HepG2 (cell line): ENCODE measurements around the gene TGM1. TPM values are rescaled to one million over a fixed set of nuclear protein-coding genes. Genes with fewer than 3 reads are reported as not detected.

Experiments used
- EP300 ChIP-seq, 3 experiments: sonication (generic) in 1 of 3; formaldehyde crosslinking in 1 of 3; IDR thresholded peaks; 2 replicates each; pipeline versions ENCODE4 v1.5.1 to v1.6.1; 2011 to 2020; ENCODE audit warnings: low read depth in 2 of 3, low read length in 2 of 3, borderline replicate concordance in 1 of 3, improper control_type of control experiment in 1 of 3, mild to moderate bottlenecking in 1 of 3, missing genetic modification reagents in 1 of 3, moderate library complexity in 1 of 3
- MZF1 ChIP-seq: sonication (generic); formaldehyde crosslinking; IDR thresholded peaks from 2 replicates; pipeline ENCODE4 v1.8.1; 2023; ENCODE audit warnings: mild to moderate bottlenecking, missing genetic modification reagents, borderline replicate concordance
- NCOA1 ChIP-seq: sonication (generic); formaldehyde crosslinking; IDR thresholded peaks from 2 replicates; pipeline ENCODE4 v1.9.0; 2021; ENCODE audit warnings: missing genetic modification reagents
- NFKB2 ChIP-seq: sonication (generic); formaldehyde crosslinking; IDR thresholded peaks from 2 replicates; pipeline ENCODE4 v1.4.0; 2020; ENCODE audit warnings: missing genetic modification reagents, borderline replicate concordance
- RXRA ChIP-seq: sonication (generic); formaldehyde crosslinking; IDR thresholded peaks from 2 replicates; pipeline ENCODE4 v1.5.1; 2020; ENCODE audit warnings: missing genetic modification reagents
- TARDBP ChIP-seq: sonication (generic); formaldehyde crosslinking; IDR thresholded peaks from 2 replicates; pipeline ENCODE4 v1.8.0; 2022; ENCODE audit warnings: mild to moderate bottlenecking, missing genetic modification reagents
- U2AF2 ChIP-seq: fragments of 200-400 bp; formaldehyde crosslinking; IDR thresholded peaks from 2 replicates; pipeline ENCODE4 v1.6.1; 2017; ENCODE audit warnings: low read depth, mild to moderate bottlenecking, low read length
- ZFP37 ChIP-seq: sonication (generic); formaldehyde crosslinking; IDR thresholded peaks from 2 replicates; pipeline ENCODE4 v1.4.0; 2020; ENCODE audit warnings: missing genetic modification reagents, borderline replicate concordance
- ZNF431 ChIP-seq: sonication (generic); formaldehyde crosslinking; IDR thresholded peaks from 2 replicates; pipeline ENCODE4 v1.9.0; 2022; ENCODE audit warnings: missing genetic modification reagents, low read depth, mild to moderate bottlenecking, borderline replicate concordance
- ZNF816 ChIP-seq: sonication (generic); formaldehyde crosslinking; IDR thresholded peaks from 2 replicates; pipeline ENCODE4 v1.8.0; 2022; ENCODE audit warnings: missing genetic modification reagents, mild to moderate bottlenecking, borderline replicate concordance
- polyA plus RNA-seq, 8 experiments: library from polyadenylated mRNA; depleted of rRNA in 3 of 8; stranded (reverse) in 7 of 8; unstranded in 1 of 8; fragments of >200 nt; fragmentation: Illumina TruSeq in 4 of 8; extraction: Trizol in 4 of 8; gene quantifications; 2 replicates each; pipeline versions ENCODE4 v1.2.1 to v1.2.3, GENCODE V29; 2011 to 2016; ENCODE audit warnings: low read depth in 4 of 8, missing spikeins in 1 of 8, mixed read lengths in 1 of 8; ENCODE audit not compliant: insufficient read depth in 1 of 8
- total RNA-seq, 5 experiments: library from RNA; depleted of rRNA; stranded (reverse); fragments of >200 nt; fragmentation: Illumina TruSeq; extraction: Trizol; gene quantifications; 2 replicates each; pipeline ENCODE4 v1.2.3, GENCODE V29; 2016; ENCODE audit warnings: low read depth in 1 of 5
- TF ChIP-seq, protein P1 (sequence below): sonication (generic); formaldehyde crosslinking; IDR thresholded peaks from 2 replicates; pipeline ENCODE4 v1.4.0; 2020; ENCODE audit warnings: missing genetic modification reagents
- TF ChIP-seq, protein P2 (sequence below): sonication (generic); formaldehyde crosslinking; IDR thresholded peaks from 2 replicates; pipeline ENCODE4 v1.4.0; 2020; ENCODE audit warnings: mild to moderate bottlenecking, missing genetic modification reagents
- TF ChIP-seq, protein P3 (sequence below): sonication (generic); formaldehyde crosslinking; IDR thresholded peaks from 2 replicates; pipeline ENCODE4 v1.4.0; 2020; ENCODE audit warnings: missing genetic modification reagents
- TF ChIP-seq, protein P4 (sequence below): sonication (generic); formaldehyde crosslinking; IDR thresholded peaks from 2 replicates; pipeline ENCODE4 v1.4.0; 2020; ENCODE audit warnings: mild to moderate bottlenecking, missing genetic modification reagents
- TF ChIP-seq, protein P5 (sequence below): IDR thresholded peaks from 2 replicates; pipeline ENCODE4 v1.6.1; 2016; ENCODE audit warnings: mild to moderate bottlenecking
- TF ChIP-seq, protein P6 (sequence below): sonication (generic); formaldehyde crosslinking; IDR thresholded peaks from 2 replicates; pipeline ENCODE4 v1.4.0; 2020; ENCODE audit warnings: missing genetic modification reagents, mild to moderate bottlenecking, borderline replicate concordance

TGM1 gene
- total and polyA plus RNA-seq, 2 of the 13 experiments (the other 11 are each of a cell fraction or from before 2014, with no cell fraction given), result 3.2 to 10.6 TPM

DNA sequence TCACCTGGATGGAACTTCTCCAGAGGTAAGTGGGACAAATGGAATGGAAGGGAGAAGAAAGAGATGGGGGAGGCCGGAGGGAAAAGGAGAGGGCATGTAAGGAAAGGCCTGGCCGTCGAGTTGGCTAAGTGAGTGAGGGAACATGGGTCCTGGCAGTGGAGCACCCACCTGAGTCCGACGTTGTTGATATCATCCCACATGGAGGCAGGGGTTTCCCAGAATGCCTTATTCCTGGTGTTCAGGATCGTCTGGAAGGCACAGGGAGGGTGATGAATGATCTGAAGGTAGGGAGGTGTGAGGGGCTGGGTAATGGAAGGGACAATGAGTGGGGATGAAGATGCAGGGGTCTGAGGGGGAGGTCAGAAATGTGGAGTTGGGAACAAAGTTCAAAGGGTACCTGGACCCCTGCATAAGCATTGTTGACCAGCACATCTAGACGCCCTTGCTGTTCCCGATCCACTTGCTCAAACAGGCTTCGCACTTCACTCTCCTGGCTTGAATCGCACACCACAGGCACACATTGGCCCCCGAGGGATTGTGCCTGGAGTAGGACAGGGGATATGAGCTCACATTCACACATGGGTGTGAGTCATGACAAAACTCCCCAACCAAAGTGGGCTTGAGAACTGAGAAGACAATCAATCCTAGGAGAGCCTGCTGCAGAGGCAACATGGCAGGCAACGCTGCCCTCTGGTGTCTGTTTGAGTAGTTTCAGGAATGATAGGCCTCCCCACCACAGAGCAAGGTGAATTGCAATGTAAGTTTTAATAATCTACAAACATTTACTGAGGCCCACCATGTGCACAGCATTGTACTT lies 33.6 kb upstream of the TGM1 start (continued):
- TF ChIP-seq, protein P1, sequence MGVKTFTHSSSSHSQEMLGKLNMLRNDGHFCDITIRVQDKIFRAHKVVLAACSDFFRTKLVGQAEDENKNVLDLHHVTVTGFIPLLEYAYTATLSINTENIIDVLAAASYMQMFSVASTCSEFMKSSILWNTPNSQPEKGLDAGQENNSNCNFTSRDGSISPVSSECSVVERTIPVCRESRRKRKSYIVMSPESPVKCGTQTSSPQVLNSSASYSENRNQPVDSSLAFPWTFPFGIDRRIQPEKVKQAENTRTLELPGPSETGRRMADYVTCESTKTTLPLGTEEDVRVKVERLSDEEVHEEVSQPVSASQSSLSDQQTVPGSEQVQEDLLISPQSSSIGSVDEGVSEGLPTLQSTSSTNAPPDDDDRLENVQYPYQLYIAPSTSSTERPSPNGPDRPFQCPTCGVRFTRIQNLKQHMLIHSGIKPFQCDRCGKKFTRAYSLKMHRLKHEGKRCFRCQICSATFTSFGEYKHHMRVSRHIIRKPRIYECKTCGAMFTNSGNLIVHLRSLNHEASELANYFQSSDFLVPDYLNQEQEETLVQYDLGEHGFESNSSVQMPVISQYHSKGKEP, result no peak
- TF ChIP-seq, protein P2, sequence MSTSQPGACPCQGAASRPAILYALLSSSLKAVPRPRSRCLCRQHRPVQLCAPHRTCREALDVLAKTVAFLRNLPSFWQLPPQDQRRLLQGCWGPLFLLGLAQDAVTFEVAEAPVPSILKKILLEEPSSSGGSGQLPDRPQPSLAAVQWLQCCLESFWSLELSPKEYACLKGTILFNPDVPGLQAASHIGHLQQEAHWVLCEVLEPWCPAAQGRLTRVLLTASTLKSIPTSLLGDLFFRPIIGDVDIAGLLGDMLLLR (CRISPR knock-in tag), result 0 out of 2 replicates have a peak, but pooled peaks have one; percentile 53
- no peak for TF ChIP-seq ZNF816 (CRISPR knock-in tag)
- TF ChIP-seq, protein P3, sequence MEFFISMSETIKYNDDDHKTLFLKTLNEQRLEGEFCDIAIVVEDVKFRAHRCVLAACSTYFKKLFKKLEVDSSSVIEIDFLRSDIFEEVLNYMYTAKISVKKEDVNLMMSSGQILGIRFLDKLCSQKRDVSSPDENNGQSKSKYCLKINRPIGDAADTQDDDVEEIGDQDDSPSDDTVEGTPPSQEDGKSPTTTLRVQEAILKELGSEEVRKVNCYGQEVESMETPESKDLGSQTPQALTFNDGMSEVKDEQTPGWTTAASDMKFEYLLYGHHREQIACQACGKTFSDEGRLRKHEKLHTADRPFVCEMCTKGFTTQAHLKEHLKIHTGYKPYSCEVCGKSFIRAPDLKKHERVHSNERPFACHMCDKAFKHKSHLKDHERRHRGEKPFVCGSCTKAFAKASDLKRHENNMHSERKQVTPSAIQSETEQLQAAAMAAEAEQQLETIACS (CRISPR knock-in tag), result no peak
- TF ChIP-seq NFKB2 (CRISPR knock-in tag), result peak; percentile 60; the same call in 1 of the 2 replicates
- peak; percentile 98 for TF ChIP-seq MZF1 (CRISPR knock-in tag)
- no peak for TF ChIP-seq ZNF431 (CRISPR knock-in tag)
- TF ChIP-seq EP300 (IDR thresholded peaks at IDR 0.05; ENCODE audit: low read depth in 2 of 2, low read length in 2 of 2), result no peak
- TF ChIP-seq EP300 (CRISPR knock-in tag; IDR thresholded peaks at IDR 0.05; ENCODE audit: borderline replicate concordance), result 0 out of 2 replicates have a peak, but pooled peaks have one; percentile 3
- TF ChIP-seq RXRA (CRISPR knock-in tag), result peak; percentile 68
- TF ChIP-seq TARDBP (CRISPR knock-in tag), result peak; percentile 11; the same call in 1 of the 2 replicates
- TF ChIP-seq, protein P4, sequence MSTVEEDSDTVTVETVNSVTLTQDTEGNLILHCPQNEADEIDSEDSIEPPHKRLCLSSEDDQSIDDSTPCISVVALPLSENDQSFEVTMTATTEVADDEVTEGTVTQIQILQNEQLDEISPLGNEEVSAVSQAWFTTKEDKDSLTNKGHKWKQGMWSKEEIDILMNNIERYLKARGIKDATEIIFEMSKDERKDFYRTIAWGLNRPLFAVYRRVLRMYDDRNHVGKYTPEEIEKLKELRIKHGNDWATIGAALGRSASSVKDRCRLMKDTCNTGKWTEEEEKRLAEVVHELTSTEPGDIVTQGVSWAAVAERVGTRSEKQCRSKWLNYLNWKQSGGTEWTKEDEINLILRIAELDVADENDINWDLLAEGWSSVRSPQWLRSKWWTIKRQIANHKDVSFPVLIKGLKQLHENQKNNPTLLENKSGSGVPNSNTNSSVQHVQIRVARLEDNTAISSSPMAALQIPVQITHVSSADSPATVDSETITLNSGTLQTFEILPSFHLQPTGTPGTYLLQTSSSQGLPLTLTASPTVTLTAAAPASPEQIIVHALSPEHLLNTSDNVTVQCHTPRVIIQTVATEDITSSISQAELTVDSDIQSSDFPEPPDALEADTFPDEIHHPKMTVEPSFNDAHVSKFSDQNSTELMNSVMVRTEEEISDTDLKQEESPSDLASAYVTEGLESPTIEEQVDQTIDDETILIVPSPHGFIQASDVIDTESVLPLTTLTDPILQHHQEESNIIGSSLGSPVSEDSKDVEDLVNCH (CRISPR knock-in tag), result no peak
- TF ChIP-seq NCOA1 (CRISPR knock-in tag), result no peak
- TF ChIP-seq, protein P5, sequence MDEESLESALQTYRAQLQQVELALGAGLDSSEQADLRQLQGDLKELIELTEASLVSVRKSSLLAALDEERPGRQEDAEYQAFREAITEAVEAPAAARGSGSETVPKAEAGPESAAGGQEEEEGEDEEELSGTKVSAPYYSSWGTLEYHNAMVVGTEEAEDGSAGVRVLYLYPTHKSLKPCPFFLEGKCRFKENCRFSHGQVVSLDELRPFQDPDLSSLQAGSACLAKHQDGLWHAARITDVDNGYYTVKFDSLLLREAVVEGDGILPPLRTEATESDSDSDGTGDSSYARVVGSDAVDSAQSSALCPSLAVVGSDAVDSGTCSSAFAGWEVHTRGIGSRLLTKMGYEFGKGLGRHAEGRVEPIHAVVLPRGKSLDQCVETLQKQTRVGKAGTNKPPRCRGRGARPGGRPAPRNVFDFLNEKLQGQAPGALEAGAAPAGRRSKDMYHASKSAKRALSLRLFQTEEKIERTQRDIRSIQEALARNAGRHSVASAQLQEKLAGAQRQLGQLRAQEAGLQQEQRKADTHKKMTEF (CRISPR knock-in tag), result no peak
- TF ChIP-seq U2AF2, result no peak
- TF ChIP-seq ZFP37, result no peak
- TF ChIP-seq, protein P6, sequence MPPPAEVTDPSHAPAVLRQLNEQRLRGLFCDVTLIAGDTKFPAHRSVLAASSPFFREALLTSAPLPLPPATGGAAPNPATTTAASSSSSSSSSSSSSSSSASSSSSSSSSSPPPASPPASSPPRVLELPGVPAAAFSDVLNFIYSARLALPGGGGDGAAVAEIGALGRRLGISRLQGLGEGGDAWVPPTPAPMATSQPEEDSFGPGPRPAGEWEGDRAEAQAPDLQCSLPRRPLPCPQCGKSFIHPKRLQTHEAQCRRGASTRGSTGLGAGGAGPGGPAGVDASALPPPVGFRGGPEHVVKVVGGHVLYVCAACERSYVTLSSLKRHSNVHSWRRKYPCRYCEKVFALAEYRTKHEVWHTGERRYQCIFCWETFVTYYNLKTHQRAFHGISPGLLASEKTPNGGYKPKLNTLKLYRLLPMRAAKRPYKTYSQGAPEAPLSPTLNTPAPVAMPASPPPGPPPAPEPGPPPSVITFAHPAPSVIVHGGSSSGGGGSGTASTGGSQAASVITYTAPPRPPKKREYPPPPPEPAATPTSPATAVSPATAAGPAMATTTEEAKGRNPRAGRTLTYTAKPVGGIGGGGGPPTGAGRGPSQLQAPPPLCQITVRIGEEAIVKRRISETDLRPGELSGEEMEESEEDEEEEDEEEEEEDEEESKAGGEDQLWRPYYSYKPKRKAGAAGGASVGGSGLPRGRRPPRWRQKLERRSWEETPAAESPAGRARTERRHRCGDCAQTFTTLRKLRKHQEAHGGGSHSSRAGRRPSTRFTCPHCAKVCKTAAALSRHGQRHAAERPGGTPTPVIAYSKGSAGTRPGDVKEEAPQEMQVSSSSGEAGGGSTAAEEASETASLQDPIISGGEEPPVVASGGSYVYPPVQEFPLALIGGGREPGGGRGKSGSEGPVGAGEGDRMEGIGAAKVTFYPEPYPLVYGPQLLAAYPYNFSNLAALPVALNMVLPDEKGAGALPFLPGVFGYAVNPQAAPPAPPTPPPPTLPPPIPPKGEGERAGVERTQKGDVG (CRISPR knock-in tag), result no peak
